K562 (cell line): Measurements from ENCODE around the gene AKT1S1. TPM values are rescaled to one million over a fixed set of nuclear protein-coding genes. Genes with fewer than 3 reads are reported as not detected.

Source experiments
- ELF1 ChIP-seq: fragments of 200-800 bp; sonication (Bioruptor generic); IDR thresholded peaks from 2 replicates; pipeline ENCODE4 v1.6.1; 2016; ENCODE audit warnings: missing genetic modification characterization, missing compliant biosample characterization
- HNRNPLL ChIP-seq: fragments of 200-400 bp; formaldehyde crosslinking; IDR thresholded peaks from 2 replicates; pipeline ENCODE4 v1.6.1; 2017; ENCODE audit warnings: low read length, low read depth, mild to moderate bottlenecking; ENCODE audit not compliant: poor library complexity, severe bottlenecking
- HOXB6 ChIP-seq: fragments of 250-450 bp; sonication (Bioruptor Pico); IDR thresholded peaks from 2 replicates; pipeline ENCODE4 v1.5.1; 2022; ENCODE audit warnings: mild to moderate bottlenecking, borderline replicate concordance
- ID3 ChIP-seq, 2 experiments: fragments of 250-450 bp in 1 of 2; fragments of 450-650 bp in 1 of 2; sonication (Bioruptor Pico) in 1 of 2; IDR thresholded peaks; 2 replicates each; pipeline versions ENCODE4 v1.6.1 to v1.8.0; 2016 to 2021; ENCODE audit warnings: mild to moderate bottlenecking in 2 of 2, moderate library complexity in 2 of 2, missing compliant biosample characterization in 1 of 2, missing genetic modification characterization in 1 of 2
- MLX ChIP-seq, 2 experiments: fragments of 450-650 bp in 1 of 2; sonication (generic) in 1 of 2; formaldehyde crosslinking; conservative IDR thresholded peaks; 2 replicates each; pipeline versions ENCODE4 v1.4.0 to v1.8.1; 2020 to 2022; ENCODE audit warnings: mild to moderate bottlenecking in 1 of 2, missing genetic modification reagents in 1 of 2
- PREB ChIP-seq: sonication (generic); formaldehyde crosslinking; IDR thresholded peaks from 2 replicates; pipeline ENCODE4 v1.8.1; 2023; ENCODE audit warnings: mild to moderate bottlenecking, missing genetic modification reagents
- PRMT5 ChIP-seq: sonication (generic); formaldehyde crosslinking; IDR thresholded peaks from 2 replicates; pipeline ENCODE4 v1.5.0; 2020; ENCODE audit warnings: missing genetic modification reagents
- RBM15 ChIP-seq: fragments of 200-400 bp; formaldehyde crosslinking; IDR thresholded peaks from 2 replicates; pipeline ENCODE4 v1.6.1; 2018; ENCODE audit warnings: mild to moderate bottlenecking, low read length, moderate library complexity; ENCODE audit not compliant: insufficient read depth
- SPI1 ChIP-seq: IDR thresholded peaks from 2 replicates; pipeline ENCODE4 v1.6.1; 2011; ENCODE audit warnings: low read depth, low read length, control low read depth, borderline replicate concordance
- SRSF7 ChIP-seq: fragments of 200-400 bp; formaldehyde crosslinking; optimal IDR thresholded peaks from 2 replicates; pipeline ENCODE3; 2017; ENCODE audit warnings: mild to moderate bottlenecking, low read depth, low read length
- TAF1 ChIP-seq: IDR thresholded peaks from 2 replicates; pipeline ENCODE4 v1.6.1; 2011; ENCODE audit warnings: mild to moderate bottlenecking, low read length, moderate library complexity; ENCODE audit not compliant: insufficient read depth, control insufficient read depth, severe bottlenecking; ENCODE audit errors: extremely low read depth
- TEAD4 ChIP-seq, 2 experiments: sonication (generic) in 1 of 2; formaldehyde crosslinking in 1 of 2; IDR thresholded peaks; 2 replicates each; pipeline versions ENCODE4 v1.6.1 to v1.8.0; 2012 to 2022; ENCODE audit warnings: borderline replicate concordance in 1 of 2, inconsistent platforms in 1 of 2, low read length in 1 of 2, mild to moderate bottlenecking in 1 of 2, missing genetic modification reagents in 1 of 2
- ZBTB8A ChIP-seq: fragments of 450-650 bp; IDR thresholded peaks from 2 replicates; pipeline ENCODE4 v1.6.1; 2018; ENCODE audit warnings: mild to moderate bottlenecking, moderate library complexity; ENCODE audit not compliant: partially characterized antibody
- ZC3H11A ChIP-seq: IDR thresholded peaks from 2 replicates; pipeline ENCODE4 v1.6.1; 2012; ENCODE audit warnings: low read depth, low read length, improper control_type of control experiment
- ZNF239 ChIP-seq: fragments of 250-450 bp; sonication (Bioruptor Pico); IDR thresholded peaks from 2 replicates; pipeline ENCODE4 v1.4.0; 2020; ENCODE audit warnings: mild to moderate bottlenecking
- ZNF3 ChIP-seq: fragments of 250-450 bp; sonication (Bioruptor Pico); IDR thresholded peaks from 2 replicates; pipeline ENCODE4 v1.5.0; 2021; ENCODE audit warnings: mild to moderate bottlenecking, moderate library complexity
- ZNF699 ChIP-seq: fragments of 250-450 bp; sonication (Bioruptor Pico); IDR thresholded peaks from 2 replicates; pipeline ENCODE4 v1.8.0; 2021; ENCODE audit warnings: mild to moderate bottlenecking, moderate library complexity; ENCODE audit not compliant: insufficient replicate concordance
- polyA plus RNA-seq, 8 experiments: library from polyadenylated mRNA; depleted of rRNA in 4 of 8; stranded (reverse) in 5 of 8; unstranded in 3 of 8; fragments of >200 nt; fragmentation: Nextera tagmentation in 2 of 8; fragmentation: Illumina TruSeq in 1 of 8; extraction: Ambion mirVana in 2 of 8; extraction: Trizol in 1 of 8; gene quantifications; 2 replicates each; pipeline versions ENCODE4 v1.2.1 to v1.2.3, GENCODE V29; 2011 to 2014; ENCODE audit warnings: inconsistent platforms in 1 of 8, missing spikeins in 1 of 8
- total RNA-seq, 7 experiments: library from RNA; depleted of rRNA in 6 of 7; stranded (reverse); fragments of >200 nt in 6 of 7; fragmentation: Illumina TruSeq in 2 of 7; extraction: Trizol in 2 of 7; gene quantifications; 2 replicates each; pipeline versions ENCODE4 v1.2.1 to v1.2.3, GENCODE V29; 2011 to 2021; ENCODE audit warnings: low replicate concordance in 1 of 7
- TF ChIP-seq, protein P1 (sequence below): fragments of 250-450 bp; sonication (Bioruptor Pico); IDR thresholded peaks from 2 replicates; pipeline ENCODE4 v1.4.0; 2020; ENCODE audit warnings: mild to moderate bottlenecking, moderate library complexity

AKT1S1 gene
- total and polyA plus RNA-seq, 9 of the 15 experiments (the other 6 are each of a cell fraction or from before 2014, with no cell fraction given): 1.2 to 50.3 (median 17.1) TPM

GRCh38 chr19:49847731-49848696, 29.1 kb downstream of the AKT1S1 start (continued):
- TF ChIP-seq, protein P1, sequence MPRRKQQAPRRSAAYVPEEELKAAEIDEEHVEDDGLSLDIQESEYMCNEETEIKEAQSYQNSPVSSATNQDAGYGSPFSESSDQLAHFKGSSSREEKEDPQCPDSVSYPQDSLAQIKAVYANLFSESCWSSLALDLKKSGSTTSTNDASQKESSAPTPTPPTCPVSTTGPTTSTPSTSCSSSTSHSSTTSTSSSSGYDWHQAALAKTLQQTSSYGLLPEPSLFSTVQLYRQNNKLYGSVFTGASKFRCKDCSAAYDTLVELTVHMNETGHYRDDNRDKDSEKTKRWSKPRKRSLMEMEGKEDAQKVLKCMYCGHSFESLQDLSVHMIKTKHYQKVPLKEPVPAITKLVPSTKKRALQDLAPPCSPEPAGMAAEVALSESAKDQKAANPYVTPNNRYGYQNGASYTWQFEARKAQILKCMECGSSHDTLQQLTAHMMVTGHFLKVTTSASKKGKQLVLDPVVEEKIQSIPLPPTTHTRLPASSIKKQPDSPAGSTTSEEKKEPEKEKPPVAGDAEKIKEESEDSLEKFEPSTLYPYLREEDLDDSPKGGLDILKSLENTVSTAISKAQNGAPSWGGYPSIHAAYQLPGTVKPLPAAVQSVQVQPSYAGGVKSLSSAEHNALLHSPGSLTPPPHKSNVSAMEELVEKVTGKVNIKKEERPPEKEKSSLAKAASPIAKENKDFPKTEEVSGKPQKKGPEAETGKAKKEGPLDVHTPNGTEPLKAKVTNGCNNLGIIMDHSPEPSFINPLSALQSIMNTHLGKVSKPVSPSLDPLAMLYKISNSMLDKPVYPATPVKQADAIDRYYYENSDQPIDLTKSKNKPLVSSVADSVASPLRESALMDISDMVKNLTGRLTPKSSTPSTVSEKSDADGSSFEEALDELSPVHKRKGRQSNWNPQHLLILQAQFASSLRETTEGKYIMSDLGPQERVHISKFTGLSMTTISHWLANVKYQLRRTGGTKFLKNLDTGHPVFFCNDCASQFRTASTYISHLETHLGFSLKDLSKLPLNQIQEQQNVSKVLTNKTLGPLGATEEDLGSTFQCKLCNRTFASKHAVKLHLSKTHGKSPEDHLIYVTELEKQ (CRISPR knock-in tag): no peak
- TF ChIP-seq ZNF239: no peak
- TF ChIP-seq RBM15: no peak
- TF ChIP-seq MLX (CRISPR knock-in tag; conservative IDR thresholded peaks at IDR 0.05): no peak
- TF ChIP-seq ELF1 (tag): no peak
- TF ChIP-seq ZBTB8A: no peak
- TF ChIP-seq PRMT5: no peak
- no peak for TF ChIP-seq SRSF7
- no peak for TF ChIP-seq SPI1
- peak; percentile 71 for TF ChIP-seq TEAD4 (IDR thresholded peaks at IDR 0.05; ENCODE audit: low read length)
- TF ChIP-seq TEAD4 (CRISPR knock-in tag; IDR thresholded peaks at IDR 0.05; ENCODE audit: borderline replicate concordance): no peak
- TF ChIP-seq ID3 (CRISPR knock-in tag; IDR thresholded peaks at IDR 0.05): no peak
- no peak for TF ChIP-seq ID3 (tag; IDR thresholded peaks at IDR 0.05)
- TF ChIP-seq ZNF699 (CRISPR knock-in tag): no peak
- no peak for TF ChIP-seq ZC3H11A
- TF ChIP-seq HOXB6 (CRISPR knock-in tag): no peak
- no peak for TF ChIP-seq TAF1
- no peak for TF ChIP-seq PREB (CRISPR knock-in tag)
- no peak for TF ChIP-seq HNRNPLL
- no peak for TF ChIP-seq ZNF3 (CRISPR knock-in tag)
